ENCODE results near the gene TRERF1. TPM values are rescaled to one million over a fixed set of nuclear protein-coding genes. Genes with fewer than 3 reads are reported as not detected.
"Not testable (repeated sequence)": the region's sequence is repeated elsewhere in the genome, so short reads cannot be mapped to it uniquely, and the experiment has no call there.

Gene TRERF1
- total RNA-seq, 4 donors from 2014 or later = 0.47 to 0.87 (median 0.50) TPM

DNA sequence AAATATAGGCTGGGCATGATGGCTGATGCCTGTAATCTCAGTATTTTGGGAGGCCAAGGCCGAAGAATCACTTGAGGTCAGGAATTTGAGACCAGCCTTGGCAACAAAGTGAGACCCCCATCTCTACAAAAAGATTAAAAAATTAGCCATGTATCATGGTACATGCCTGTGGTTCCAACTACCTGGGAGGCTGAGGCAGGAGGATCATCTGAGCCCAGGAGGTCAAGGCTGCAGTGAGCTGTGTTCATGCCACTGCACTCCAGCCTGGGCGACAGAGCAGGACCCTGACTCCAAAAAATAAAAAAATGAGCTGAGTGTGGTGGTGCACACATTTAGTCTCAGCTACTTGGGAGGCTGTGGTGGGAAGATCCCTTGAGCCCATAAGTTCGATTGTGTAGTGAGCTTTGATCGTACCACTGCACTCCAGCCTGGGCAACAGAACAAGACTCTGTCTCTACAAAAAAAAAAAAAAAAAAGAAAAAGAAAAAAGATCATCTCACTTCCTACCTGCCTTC is 246.9 kb downstream of the TRERF1 start:
- in situ Hi-C loops (cut with MboI; ENCODE audit: low sequenced_read_pairs in 4 of 4) = loop anchor here in 1 of 4 donors (25.0 kb wide), 1 partner anchor 293 kb away; the partner anchor contains the start of genes BYSL and MED20
- H3K27me3 ChIP-seq = no peaks in the 10 kb centered on the region
- DNase-seq (no peak), ATAC-seq (no peak)
- H3K27ac ChIP-seq = no peak overlapping the region
- intact Hi-C loops (cut with DNase I; ENCODE audit: low total_unique reads) = no loop called here
- peaks cover 0 to 34% of the 10 kb centered on the region in 2 donors for H3K36me3 ChIP-seq
- H3K9me3 ChIP-seq = no peaks in the 10 kb centered on the region
- no peak overlapping the region for H3K4me3 ChIP-seq
- H3K4me1 ChIP-seq = no peaks in the 10 kb centered on the region
- TF ChIP-seq, protein P1, sequence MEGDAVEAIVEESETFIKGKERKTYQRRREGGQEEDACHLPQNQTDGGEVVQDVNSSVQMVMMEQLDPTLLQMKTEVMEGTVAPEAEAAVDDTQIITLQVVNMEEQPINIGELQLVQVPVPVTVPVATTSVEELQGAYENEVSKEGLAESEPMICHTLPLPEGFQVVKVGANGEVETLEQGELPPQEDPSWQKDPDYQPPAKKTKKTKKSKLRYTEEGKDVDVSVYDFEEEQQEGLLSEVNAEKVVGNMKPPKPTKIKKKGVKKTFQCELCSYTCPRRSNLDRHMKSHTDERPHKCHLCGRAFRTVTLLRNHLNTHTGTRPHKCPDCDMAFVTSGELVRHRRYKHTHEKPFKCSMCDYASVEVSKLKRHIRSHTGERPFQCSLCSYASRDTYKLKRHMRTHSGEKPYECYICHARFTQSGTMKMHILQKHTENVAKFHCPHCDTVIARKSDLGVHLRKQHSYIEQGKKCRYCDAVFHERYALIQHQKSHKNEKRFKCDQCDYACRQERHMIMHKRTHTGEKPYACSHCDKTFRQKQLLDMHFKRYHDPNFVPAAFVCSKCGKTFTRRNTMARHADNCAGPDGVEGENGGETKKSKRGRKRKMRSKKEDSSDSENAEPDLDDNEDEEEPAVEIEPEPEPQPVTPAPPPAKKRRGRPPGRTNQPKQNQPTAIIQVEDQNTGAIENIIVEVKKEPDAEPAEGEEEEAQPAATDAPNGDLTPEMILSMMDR (IDR thresholded peaks at IDR 0.05 in 4 of 5, conservative IDR thresholded peaks at IDR 0.05 in 1 of 5) = no peak

DNA sequence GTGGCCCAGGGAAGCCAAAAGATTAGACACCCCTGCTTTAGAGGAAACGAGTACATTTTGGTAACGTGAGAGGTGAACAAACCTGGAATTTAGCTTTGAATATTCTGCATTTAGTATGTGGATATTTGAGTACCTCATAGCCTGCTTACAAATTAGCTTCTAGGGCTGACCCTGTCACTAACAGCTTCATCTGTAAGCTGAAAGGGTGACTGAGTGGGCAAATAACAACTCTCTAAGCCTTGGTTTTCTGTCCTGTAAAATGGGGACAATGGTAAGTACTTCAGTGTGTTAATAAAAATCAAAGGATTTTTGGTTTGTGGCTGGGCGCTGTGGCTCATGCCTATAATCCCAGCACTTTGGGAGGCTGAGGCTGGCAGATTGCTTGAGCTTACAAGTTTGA is 248.5 kb downstream of the TRERF1 start:
- Histone ChIP-seq H3K4me1 (no peaks in the 10 kb centered on the region), H3K4me3 (no peak overlapping the region), H3K36me3 (peaks cover 0 to 17% of the 10 kb centered on the region in 2 donors), H3K9me3 (no peaks in the 10 kb centered on the region), H3K27ac (no peak overlapping the region), H3K27me3 (no peaks in the 10 kb centered on the region)
- intact Hi-C loops (cut with DNase I; ENCODE audit: low total_unique reads) (no loop called here), in situ Hi-C loops (cut with MboI; ENCODE audit: low sequenced_read_pairs in 4 of 4) (loop anchor here in 1 of 4 donors (25.0 kb wide), 1 partner anchor 291 kb away; the partner anchor contains the start of genes BYSL and MED20)
- DNase-seq = no peak
- no peak for ATAC-seq
- TF ChIP-seq, protein P1 (IDR thresholded peaks at IDR 0.05 in 4 of 5, conservative IDR thresholded peaks at IDR 0.05 in 1 of 5) = no peak
- no peak for TF ChIP-seq POLR2A (IDR thresholded peaks at IDR 0.05)

DNA sequence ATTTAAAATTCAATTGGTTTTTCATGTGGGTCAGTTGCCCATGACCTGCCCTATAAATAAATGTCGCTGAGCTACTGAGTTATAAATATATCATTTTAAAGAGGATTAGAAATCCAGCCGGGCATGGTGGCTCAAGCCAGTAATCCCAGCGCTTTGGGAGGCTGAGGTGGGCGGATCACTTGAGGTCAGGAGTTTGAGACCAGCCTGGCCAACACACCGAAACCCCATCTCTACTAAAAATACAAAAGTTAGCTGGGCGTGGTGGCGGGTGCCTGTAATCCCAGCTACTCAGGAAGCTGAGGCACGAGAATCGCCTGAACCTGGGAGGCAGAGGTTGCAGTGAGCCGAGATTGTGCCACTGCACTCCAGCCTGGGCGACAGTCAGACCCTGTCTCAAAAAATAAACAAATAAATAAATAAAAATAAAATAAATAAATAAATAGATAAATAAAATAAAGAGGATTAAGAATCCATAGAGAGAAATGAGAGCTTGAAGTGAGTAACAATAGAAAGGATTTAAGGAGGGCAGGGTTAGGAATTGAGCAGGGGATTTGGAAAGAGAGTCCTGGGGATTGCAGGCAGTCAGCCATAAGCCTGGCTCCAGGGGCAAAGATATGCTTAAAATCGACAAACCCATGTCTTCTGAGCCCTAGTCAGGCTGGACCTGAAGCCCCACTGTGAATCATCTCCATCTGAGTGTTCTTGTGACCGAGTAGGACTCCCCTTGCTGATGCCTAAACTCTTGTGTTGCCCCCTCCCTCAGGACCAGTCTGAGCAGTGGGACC is 249.4 kb downstream of the TRERF1 start:
- H3K27me3 ChIP-seq; H3K27ac ChIP-seq; DNase-seq; H3K4me3 ChIP-seq; H3K36me3 ChIP-seq; H3K9me3 ChIP-seq; ATAC-seq; intact Hi-C loops (cut with DNase I; ENCODE audit: low total_unique reads); H3K4me1 ChIP-seq: not testable (repeated sequence)
- in situ Hi-C loops (cut with MboI; ENCODE audit: low sequenced_read_pairs in 4 of 4) = loop anchor here in 1 of 4 donors (25.0 kb wide), 1 partner anchor 290 kb away; the partner anchor contains the start of genes BYSL and MED20

- ATAC-seq (no peak), DNase-seq (no peak)
- Histone ChIP-seq H3K4me1 (no peaks in the 10 kb centered on the region), H3K9me3 (no peaks in the 10 kb centered on the region), H3K27me3 (no peaks in the 10 kb centered on the region), H3K36me3 (peaks cover 0 to 3% of the 10 kb centered on the region in 2 donors), H3K4me3 (no peak overlapping the region), H3K27ac (no peak overlapping the region)
- in situ Hi-C loops (cut with MboI; ENCODE audit: low sequenced_read_pairs in 4 of 4) (loop anchor here in 1 of 4 donors (25.0 kb wide), 1 partner anchor 289 kb away; the partner anchor contains the start of genes BYSL and MED20), intact Hi-C loops (cut with DNase I; ENCODE audit: low total_unique reads) (no loop called here)
- TF ChIP-seq, protein P1 (IDR thresholded peaks at IDR 0.05 in 4 of 5, conservative IDR thresholded peaks at IDR 0.05 in 1 of 5) = no peak
- TF ChIP-seq POLR2A (IDR thresholded peaks at IDR 0.05) = no peak
These were observed 250.3 kb downstream of the TRERF1 start for GRCh38 chr6:42201382-42201781.

DNA sequence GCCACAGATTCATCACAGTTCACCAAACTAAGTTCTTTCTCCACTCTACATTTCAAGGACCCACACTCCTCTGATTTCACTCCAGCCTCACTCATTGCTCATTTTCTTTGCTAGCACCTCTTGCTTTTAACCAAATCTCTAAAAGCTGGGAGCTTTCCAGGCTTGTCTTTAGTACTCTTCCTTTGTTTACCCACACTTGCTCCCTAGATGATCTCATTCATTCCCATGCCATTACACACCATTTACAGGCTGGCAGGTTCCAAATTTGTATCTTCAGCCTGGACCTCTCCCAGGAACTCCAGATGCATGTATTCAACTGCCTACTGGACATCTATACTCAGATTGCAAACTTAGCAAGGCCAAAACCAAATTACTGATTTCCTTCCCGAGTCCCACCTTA is 251.7 kb downstream of the TRERF1 start:
- in situ Hi-C loops (cut with MboI; ENCODE audit: low sequenced_read_pairs in 4 of 4) = loop anchor here in 1 of 4 donors (25.0 kb wide), 1 partner anchor 288 kb away; the partner anchor contains the start of genes BYSL and MED20
- Histone ChIP-seq H3K4me3 (no peak overlapping the region), H3K27me3 (no peaks in the 10 kb centered on the region), H3K9me3 (no peaks in the 10 kb centered on the region), H3K27ac (no peak overlapping the region), H3K36me3 (no peaks in the 10 kb centered on the region), H3K4me1 (no peaks in the 10 kb centered on the region)
- DNase-seq (no peak), ATAC-seq (no peak)
- intact Hi-C loops (cut with DNase I; ENCODE audit: low total_unique reads) = no loop called here
- TF ChIP-seq, protein P1 (IDR thresholded peaks at IDR 0.05 in 4 of 5, conservative IDR thresholded peaks at IDR 0.05 in 1 of 5) = no peak
- no peak for TF ChIP-seq POLR2A (IDR thresholded peaks at IDR 0.05)

Data from gastrocnemius medialis (tissue), 4 donors.